Small intestine (tissue), 7 donors: Measurements from ENCODE around the gene GOLIM4. TPM values are rescaled to one million over a fixed set of nuclear protein-coding genes. Genes with fewer than 3 reads are reported as not detected.

Experiments used
- DNase-seq, 2 donors: peaks; one replicate each; pipeline versions ENCODE4 v3.0.0 to v3.0.0-alpha.2; 2013
- FAIRE-seq: peaks from 2 replicates; lab custom pipeline; 2012; peaks lifted over from hg19 to GRCh38; lab: Jason Lieb, UNC
- H3K27ac ChIP-seq, 3 donors: one replicate each; pipeline ENCODE4 v1.5.1; 2013; ENCODE audit warnings: low read length in 2 of 3, mild to moderate bottlenecking in 2 of 3, control low read depth in 1 of 3, inconsistent platforms in 1 of 3, low read depth in 1 of 3, moderate library complexity in 1 of 3
- H3K27me3 ChIP-seq, 3 donors: one replicate each; pipeline ENCODE4 v1.6.1; 2013; ENCODE audit warnings: low read length in 3 of 3, inconsistent platforms in 1 of 3; ENCODE audit not compliant: control insufficient read depth in 3 of 3, insufficient read depth in 3 of 3
- H3K36me3 ChIP-seq, 3 donors: one replicate each; pipeline ENCODE4 v1.6.1; 2013; ENCODE audit warnings: low read length in 3 of 3, inconsistent platforms in 1 of 3, low read depth in 1 of 3, mild to moderate bottlenecking in 1 of 3, moderate library complexity in 1 of 3; ENCODE audit not compliant: control insufficient read depth in 3 of 3, insufficient read depth in 2 of 3
- H3K4me1 ChIP-seq, 3 donors: one replicate each; pipeline ENCODE4 v1.6.1; 2013; ENCODE audit warnings: low read length in 2 of 3, inconsistent platforms in 1 of 3, low read depth in 1 of 3, mild to moderate bottlenecking in 1 of 3, moderate library complexity in 1 of 3; ENCODE audit not compliant: control insufficient read depth in 3 of 3, insufficient read depth in 2 of 3
- H3K4me3 ChIP-seq, 3 donors: one replicate each; pipeline ENCODE4 v1.5.1; 2013; ENCODE audit warnings: low read length in 3 of 3, control low read depth in 1 of 3, inconsistent platforms in 1 of 3, low read depth in 1 of 3, mild to moderate bottlenecking in 1 of 3, moderate library complexity in 1 of 3
- H3K9me3 ChIP-seq, 2 donors: one replicate each; pipeline ENCODE4 v1.6.1; 2013; ENCODE audit warnings: low read depth in 1 of 2, low read length in 1 of 2; ENCODE audit not compliant: control insufficient read depth in 2 of 2, insufficient read depth in 1 of 2
- WGBS, 3 donors: extraction: QIAGEN DNeasy Blood & Tissue Kit; methylation state at CpG; one replicate each; pipeline ENCODE4 v1.1.7; 2013; 5-methylcytosine and 5-hydroxymethylcytosine counted together
- polyA plus RNA-seq, 4 donors: library from polyadenylated mRNA; stranded (reverse) in 3 of 4; unstranded in 1 of 4; fragments of 200-250 nt in 3 of 4; fragments of 120-200 nt in 1 of 4; gene quantifications; one replicate each; pipeline versions ENCODE4 v1.2.1 to v1.2.3, GENCODE V29; 2013
- donor health status: healthy with polysubstance abuse.
- donor health status: control.
- donor health status: control.
- donor health status: Bipolar disorder and iron deficiency.
- donor health status: healthy.

Gene GOLIM4
- polyA plus RNA-seq, 4 donors = 23.2 to 130 (median 45.9) TPM

- FAIRE-seq (no peak), DNase-seq (peak in 1 of 2 donors; percentile 14)
- Histone ChIP-seq H3K27ac (no peak overlapping the region), H3K9me3 (peaks cover 0 to 14% of the 10 kb centered on the region in 2 donors), H3K27me3 (no peaks in the 10 kb centered on the region), H3K4me3 (no peak overlapping the region), H3K36me3 (no peaks in the 10 kb centered on the region), H3K4me1 (no peaks in the 10 kb centered on the region)
- 92 to 96% (median 92%) methylated on average over 7 of the region's 7 CpGs for WGBS, 3 donors
These were observed 29.1 kb upstream of the GOLIM4 start for GRCh38 chr3:168124791-168125190.

- DNase-seq = no peak
- H3K9me3 ChIP-seq = peaks cover 0 to 14% of the 10 kb centered on the region in 2 donors
- H3K4me1 ChIP-seq = no peaks in the 10 kb centered on the region
- no peak overlapping the region for H3K4me3 ChIP-seq
- FAIRE-seq = no peak
- H3K27me3 ChIP-seq = no peaks in the 10 kb centered on the region
- H3K36me3 ChIP-seq = no peaks in the 10 kb centered on the region
- H3K27ac ChIP-seq = no peak overlapping the region
These were observed 28.6 kb upstream of the GOLIM4 start for GRCh38 chr3:168124291-168124690.

- peaks cover 0 to 10% of the 10 kb centered on the region in 2 donors for H3K9me3 ChIP-seq
- H3K27me3 ChIP-seq = no peaks in the 10 kb centered on the region
- H3K36me3 ChIP-seq = no peaks in the 10 kb centered on the region
- no peaks in the 10 kb centered on the region for H3K4me1 ChIP-seq
- DNase-seq (no peak), FAIRE-seq (no peak)
- no peak overlapping the region for H3K4me3 ChIP-seq
- WGBS, 3 donors = 58 to 72% (median 72%) methylated on average over 6 of the region's 6 CpGs
- no peak overlapping the region for H3K27ac ChIP-seq
These were observed 27.8 kb upstream of the GOLIM4 start for GRCh38 chr3:168123201-168124176.

DNA sequence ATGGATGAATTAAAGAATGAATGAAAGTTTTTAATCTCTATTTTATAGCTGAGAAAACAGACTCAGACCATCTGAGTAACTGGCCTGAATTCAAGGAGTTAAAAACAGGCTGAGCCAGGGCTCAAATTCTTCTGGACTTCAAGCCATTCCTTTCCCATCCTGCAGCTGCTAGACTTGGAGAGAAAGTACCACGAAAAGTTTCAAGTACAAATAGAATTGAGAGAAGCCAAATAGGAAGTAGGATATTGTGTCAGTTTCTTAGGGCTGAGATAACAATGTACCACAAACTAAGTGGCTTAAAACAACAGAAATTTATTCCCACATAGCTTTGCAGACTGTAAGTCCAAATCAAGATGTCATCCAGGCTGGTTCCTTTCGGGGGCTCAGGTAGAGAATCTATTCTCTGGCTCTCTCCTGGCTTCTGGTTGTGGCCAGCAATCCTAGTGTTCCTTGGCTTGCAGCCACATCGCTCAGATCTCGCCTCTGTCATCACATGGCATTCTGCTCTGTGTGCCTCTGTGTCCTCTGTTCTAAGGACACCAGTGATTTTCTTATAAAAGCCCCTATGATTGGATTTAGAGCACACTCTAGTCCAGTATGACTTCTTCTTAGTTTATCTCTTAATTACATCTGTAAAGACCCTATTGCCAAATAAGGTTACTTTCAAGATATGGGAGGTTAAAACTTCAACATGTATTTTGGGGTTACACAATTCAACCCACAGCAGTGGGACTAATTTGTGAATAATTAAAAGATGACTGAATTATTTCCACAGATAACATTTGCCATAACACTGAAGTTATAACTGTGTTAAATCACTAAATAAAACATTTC lies 25.7 kb upstream of the GOLIM4 start:
- no peak for DNase-seq
- Histone ChIP-seq H3K36me3 (no peaks in the 10 kb centered on the region), H3K27ac (no peak overlapping the region), H3K4me1 (peaks cover 0 to 4% (median 0%) of the 10 kb centered on the region in 3 donors), H3K4me3 (no peak overlapping the region), H3K9me3 (no peaks in the 10 kb centered on the region), H3K27me3 (no peaks in the 10 kb centered on the region)
- FAIRE-seq = no peak
- WGBS, 3 donors = 58 to 74% (median 64%) methylated on average over 4 of the region's 4 CpGs

DNA sequence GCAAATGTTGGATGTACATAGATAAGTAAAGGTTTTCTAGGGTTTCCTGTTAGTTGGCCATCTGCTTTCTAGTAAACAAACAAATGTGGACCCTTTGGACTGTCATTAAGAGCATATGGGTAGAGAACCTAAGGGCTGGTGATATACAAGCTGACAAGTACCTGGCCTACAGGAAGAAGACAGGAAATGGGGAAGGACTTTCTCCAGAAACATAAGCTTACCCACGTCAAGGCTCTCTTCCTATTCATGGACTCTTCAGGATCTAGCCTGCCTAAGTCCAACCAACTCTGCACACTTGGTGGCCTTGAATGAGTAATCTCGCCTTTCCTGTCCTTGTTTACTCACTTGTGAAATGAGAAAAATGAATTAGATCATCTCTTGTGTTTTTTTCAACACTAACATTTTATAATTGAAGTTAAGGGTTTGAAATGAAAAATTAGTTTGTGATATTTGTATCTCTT lies 22.2 kb upstream of the GOLIM4 start:
- FAIRE-seq = peak; percentile 15
- Histone ChIP-seq H3K4me3 (no peak overlapping the region), H3K36me3 (no peaks in the 10 kb centered on the region), H3K27me3 (no peaks in the 10 kb centered on the region), H3K9me3 (no peaks in the 10 kb centered on the region), H3K4me1 (peaks cover 0 to 4% (median 0%) of the 10 kb centered on the region in 3 donors), H3K27ac (peak overlapping the region in 1 of 3 donors; percentile 11)
- peak; percentile 37 to 40 for DNase-seq
- WGBS, 3 donors = 26 to 40% (median 39%) methylated on average over 2 of the region's 2 CpGs

DNA sequence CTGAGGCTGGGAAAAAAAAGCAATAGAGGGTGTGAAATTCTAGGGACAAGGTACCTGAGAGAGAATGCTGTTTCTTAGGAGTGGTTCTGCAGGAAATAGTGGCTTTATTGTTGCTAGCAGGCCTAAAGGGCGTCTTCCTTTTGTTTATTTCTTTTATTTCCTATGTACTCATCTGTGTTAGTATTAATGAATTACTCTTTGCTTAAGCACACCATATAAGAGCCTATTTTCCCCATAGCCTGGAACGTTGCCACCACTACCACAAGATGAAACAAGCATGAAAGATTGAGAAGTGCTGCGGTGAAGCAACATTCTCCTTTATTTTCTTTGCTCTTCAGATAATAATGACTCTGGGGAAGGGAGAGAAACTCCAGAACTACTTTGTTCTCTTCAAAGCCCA lies 21.3 kb upstream of the GOLIM4 start:
- Histone ChIP-seq H3K4me3 (no peak overlapping the region), H3K9me3 (no peaks in the 10 kb centered on the region), H3K4me1 (peaks cover 0 to 4% (median 0%) of the 10 kb centered on the region in 3 donors), H3K27ac (peak overlapping the region in 2 of 3 donors; percentile 1 to 24), H3K36me3 (no peaks in the 10 kb centered on the region), H3K27me3 (no peaks in the 10 kb centered on the region)
- WGBS, 3 donors = 51 to 55% (median 53%) methylated on average over 3 of the region's 3 CpGs
- peak in 1 of 2 donors; percentile 12 for DNase-seq
- no peak for FAIRE-seq

GRCh38 chr3:168116279-168116678 lies 20.6 kb upstream of the GOLIM4 start:
- 65 to 80% (median 73%) methylated on average over 4 of the region's 4 CpGs for WGBS, 3 donors
- no peak for DNase-seq
- Histone ChIP-seq H3K4me3 (no peak overlapping the region), H3K27ac (no peak overlapping the region), H3K4me1 (peaks cover 0 to 4% (median 0%) of the 10 kb centered on the region in 3 donors), H3K9me3 (no peaks in the 10 kb centered on the region), H3K36me3 (no peaks in the 10 kb centered on the region), H3K27me3 (no peaks in the 10 kb centered on the region)
- FAIRE-seq = no peak

DNA sequence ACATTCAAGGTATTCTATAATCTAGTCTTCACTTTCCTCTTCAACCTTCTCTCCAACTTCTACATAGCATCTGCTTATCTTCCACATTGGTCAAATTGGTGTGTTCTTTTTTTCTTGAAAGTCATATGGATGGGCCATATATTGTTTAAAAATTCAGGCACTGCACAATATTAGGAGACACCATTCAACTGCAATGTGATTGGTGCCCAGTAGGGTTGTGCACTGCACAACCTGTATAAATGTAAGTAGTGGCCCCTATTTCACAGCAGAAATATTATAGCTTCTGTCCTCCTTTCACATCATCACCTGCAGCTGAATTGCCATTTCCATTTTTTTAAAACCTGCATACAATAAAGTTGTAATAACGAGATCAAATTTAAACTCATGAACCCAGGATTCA lies 18.1 kb upstream of the GOLIM4 start:
- Histone ChIP-seq H3K4me1 (peaks cover 0 to 4% (median 0%) of the 10 kb centered on the region in 3 donors), H3K27me3 (no peaks in the 10 kb centered on the region), H3K36me3 (no peaks in the 10 kb centered on the region), H3K27ac (no peak overlapping the region), H3K9me3 (no peaks in the 10 kb centered on the region), H3K4me3 (no peak overlapping the region)
- DNase-seq (no peak), FAIRE-seq (no peak)
- 86 to 93% (median 90%) methylated on average over 1 of the region's 1 CpG for WGBS, 3 donors
